ENCODE results near the gene NCR1. TPM values are rescaled to one million over a fixed set of nuclear protein-coding genes. Genes with fewer than 3 reads are reported as not detected.

The NCR1 gene
- total and polyA plus RNA-seq, 9 donors: 0.08 to 0.44 (median 0.14) TPM; not detected in 2

DNA sequence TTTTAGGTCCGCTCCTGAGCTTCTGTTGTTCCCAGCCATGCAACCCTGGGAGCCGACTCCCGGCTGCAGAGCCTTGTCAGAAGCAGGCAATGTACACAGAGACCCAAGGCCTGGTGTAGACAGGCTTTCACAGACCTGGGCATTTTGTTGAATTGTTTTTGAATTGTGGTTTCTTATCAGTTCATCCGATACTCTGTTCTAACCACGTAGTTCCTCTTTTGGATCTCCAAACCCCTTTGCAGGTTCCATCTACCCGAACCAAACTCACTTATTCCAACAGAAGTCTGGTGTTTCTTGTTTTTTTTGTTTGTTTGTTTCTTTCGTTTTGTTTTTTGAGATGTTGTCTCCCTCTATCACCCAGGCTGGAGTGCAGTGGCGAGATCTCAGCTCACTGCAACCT lies 53.9 kb downstream of the NCR1 start:
- no peak for DNase-seq
- Histone ChIP-seq H3K4me3 (ENCODE audit: low read length) (no peak overlapping the region), H3K4me1 (ENCODE audit: control insufficient read depth, insufficient read depth, low read length) (no peaks in the 10 kb centered on the region), H3K9me3 (replicated peaks; ENCODE audit: control insufficient read depth, low read depth, low read length) (no peaks in the 10 kb centered on the region), H3K27me3 (ENCODE audit: control insufficient read depth, insufficient read depth, low read length) (peaks cover 3% of the 10 kb centered on the region), H3K27ac (ENCODE audit: low read length) (no peak overlapping the region), H3K36me3 (ENCODE audit: control insufficient read depth, insufficient read depth, low read length) (no peaks in the 10 kb centered on the region)
- 68% methylated on average over 3 of the region's 8 CpGs for WGBS (ENCODE audit: insufficient coverage)

Other genes with a start within 250 kb of the NCR1 start
- 0.71 TPM for gene LILRB4, start 243.2 kb upstream of the NCR1 start, total RNA-seq
- gene LILRB4, start 243.2 kb upstream of the NCR1 start, polyA plus RNA-seq (ENCODE audit: insufficient read depth in 1 of 8, insufficient read length in 8 of 8, low replicate concordance in 1 of 8): 1 to 10 TPM in 6 of 8 donors, under 1 TPM in 2; 0.93 to 2.1 (median 1.2) TPM
- gene KIR3DL3, start 181.7 kb upstream of the NCR1 start, total RNA-seq: not detected
- not detected for gene KIR3DL3, start 181.7 kb upstream of the NCR1 start, polyA plus RNA-seq (ENCODE audit: insufficient read depth in 1 of 8, insufficient read length in 8 of 8, low replicate concordance in 1 of 8)
- gene KIR2DL3, start 167.6 kb upstream of the NCR1 start, total RNA-seq: not detected
- not detected for gene KIR2DL3, start 167.6 kb upstream of the NCR1 start, polyA plus RNA-seq (ENCODE audit: insufficient read depth in 1 of 8, insufficient read length in 8 of 8, low replicate concordance in 1 of 8)
- gene KIR2DL1, start 136.4 kb upstream of the NCR1 start, total RNA-seq: not detected
- under 1 TPM in 1 of 8 donors, not detected in 7; 0.12 TPM for gene KIR2DL1, start 136.4 kb upstream of the NCR1 start, polyA plus RNA-seq (ENCODE audit: insufficient read depth in 1 of 8, insufficient read length in 8 of 8, low replicate concordance in 1 of 8)
- gene KIR2DL4, start 102.5 kb upstream of the NCR1 start, total RNA-seq: 0.04 TPM
- gene KIR2DL4, start 102.5 kb upstream of the NCR1 start, polyA plus RNA-seq (ENCODE audit: insufficient read depth in 1 of 8, insufficient read length in 8 of 8, low replicate concordance in 1 of 8): not detected
- gene KIR3DL1, start 89.7 kb upstream of the NCR1 start, total RNA-seq: not detected
- gene KIR3DL1, start 89.7 kb upstream of the NCR1 start, polyA plus RNA-seq (ENCODE audit: insufficient read depth in 1 of 8, insufficient read length in 8 of 8, low replicate concordance in 1 of 8): under 1 TPM in 1 of 8 donors, not detected in 7; 0.12 TPM
- not detected for gene KIR2DS4, start 73.5 kb upstream of the NCR1 start, total RNA-seq
- under 1 TPM in 2 of 8 donors, not detected in 6; 0.07 to 0.13 TPM for gene KIR2DS4, start 73.5 kb upstream of the NCR1 start, polyA plus RNA-seq (ENCODE audit: insufficient read depth in 1 of 8, insufficient read length in 8 of 8, low replicate concordance in 1 of 8)
- gene KIR3DL2, start 55.7 kb upstream of the NCR1 start, total RNA-seq: not detected
- gene KIR3DL2, start 55.7 kb upstream of the NCR1 start, polyA plus RNA-seq (ENCODE audit: insufficient read depth in 1 of 8, insufficient read length in 8 of 8, low replicate concordance in 1 of 8): not detected
- not detected for gene FCAR, start 31.9 kb upstream of the NCR1 start, total RNA-seq
- under 1 TPM in 7 of 8 donors, not detected in 1; 0.12 to 0.56 (median 0.44) TPM for gene FCAR, start 31.9 kb upstream of the NCR1 start, polyA plus RNA-seq (ENCODE audit: insufficient read depth in 1 of 8, insufficient read length in 8 of 8, low replicate concordance in 1 of 8)
- gene NLRP7, start 41.4 kb downstream of the NCR1 start, total RNA-seq: not detected
- under 1 TPM in 2 of 8 donors, not detected in 6; 0.08 to 0.09 TPM for gene NLRP7, start 41.4 kb downstream of the NCR1 start, polyA plus RNA-seq (ENCODE audit: insufficient read depth in 1 of 8, insufficient read length in 8 of 8, low replicate concordance in 1 of 8)
- 1.3 TPM for gene NLRP2, start 60.2 kb downstream of the NCR1 start, total RNA-seq
- gene NLRP2, start 60.2 kb downstream of the NCR1 start, polyA plus RNA-seq (ENCODE audit: insufficient read depth in 1 of 8, insufficient read length in 8 of 8, low replicate concordance in 1 of 8): 1 to 10 TPM in 4 of 8 donors, under 1 TPM in 4; 0.31 to 3.5 (median 0.96) TPM
- 0.09 TPM for gene GP6, start 132.1 kb downstream of the NCR1 start, total RNA-seq
- gene GP6, start 132.1 kb downstream of the NCR1 start, polyA plus RNA-seq (ENCODE audit: insufficient read depth in 1 of 8, insufficient read length in 8 of 8, low replicate concordance in 1 of 8): under 1 TPM in 7 of 8 donors, not detected in 1; 0.10 to 0.56 (median 0.20) TPM
- 11.5 TPM for gene RDH13, start 157.0 kb downstream of the NCR1 start, total RNA-seq
- gene RDH13, start 157.0 kb downstream of the NCR1 start, polyA plus RNA-seq (ENCODE audit: insufficient read depth in 1 of 8, insufficient read length in 8 of 8, low replicate concordance in 1 of 8): 10 to 100 TPM in 7 of 8 donors, 1 to 10 TPM in 1; 7.2 to 16.7 (median 12.1) TPM
- 2.3 TPM for gene EPS8L1, start 169.7 kb downstream of the NCR1 start, total RNA-seq
- gene EPS8L1, start 169.7 kb downstream of the NCR1 start, polyA plus RNA-seq (ENCODE audit: insufficient read depth in 1 of 8, insufficient read length in 8 of 8, low replicate concordance in 1 of 8): 1 to 10 TPM; 2.0 to 8.4 (median 4.2) TPM
- 59.9 TPM for gene PPP1R12C, start 211.5 kb downstream of the NCR1 start, total RNA-seq
- 100 to 1,000 TPM in 3 of 8 donors, 10 to 100 TPM in 5; 59.4 to 106 (median 92.8) TPM for gene PPP1R12C, start 211.5 kb downstream of the NCR1 start, polyA plus RNA-seq (ENCODE audit: insufficient read depth in 1 of 8, insufficient read length in 8 of 8, low replicate concordance in 1 of 8)
- gene TNNT1, start 243.1 kb downstream of the NCR1 start, total RNA-seq: 387 TPM
- gene TNNT1, start 243.1 kb downstream of the NCR1 start, polyA plus RNA-seq (ENCODE audit: insufficient read depth in 1 of 8, insufficient read length in 8 of 8, low replicate concordance in 1 of 8): 1,000 to 10,000 TPM in 2 of 8 donors, 100 to 1,000 TPM in 6; 448 to 1,171 (median 607) TPM

All from muscle of leg (tissue), 11 donors.